IMR-90 (cell line): ENCODE measurements around the gene KCNQ2. TPM values are rescaled to one million over a fixed set of nuclear protein-coding genes. Genes with fewer than 3 reads are reported as not detected.

ENCODE experiments used
- ATAC-seq: fragments of 200-7000 bp; cut with Tn5 transposase; 2 replicates; pipeline ENCODE4 v1.9.1; 2020; ENCODE audit warnings: low read depth, mild to moderate bottlenecking, moderate library complexity
- BruUV-seq: library from RNA; stranded (reverse); fragments of 400-500 nt; replicated peaks from 2 replicates; lab custom pipeline; 2021; lab: Mats Ljungman, UMichigan
- CTCF ChIA-PET: fragments of 300-600 bp; formaldehyde crosslinking; extraction: SDS; loops from one replicate; lab custom pipeline; 2021; ENCODE audit warnings: antibody characterized with exemption; lab: Yijun Ruan, JAX
- POLR2A ChIA-PET: fragments of 300-600 bp; sonication (Branson Sonifier 250); formaldehyde crosslinking; loops from one replicate; lab custom pipeline; 2022; ENCODE audit warnings: antibody characterized with exemption; ENCODE audit not compliant: unreplicated experiment; lab: Charles Lee
- DNase-seq: peaks from one replicate; pipeline ENCODE4 v3.0.0; 2013
- H2AFZ ChIP-seq: replicated peaks from 2 replicates; pipeline ENCODE3; 2013; ENCODE audit warnings: low read length, mild to moderate bottlenecking; ENCODE audit not compliant: poor library complexity
- H2AK5ac ChIP-seq: 2 replicates; pipeline ENCODE4 v1.6.1; 2013; ENCODE audit warnings: low read depth, low read length, inconsistent platforms
- H2AK9ac ChIP-seq: replicated peaks from 2 replicates; pipeline ENCODE3; 2013; ENCODE audit warnings: mild to moderate bottlenecking, low read depth, low read length, moderate library complexity; ENCODE audit not compliant: poor library complexity
- H2BK120ac ChIP-seq: 2 replicates; pipeline ENCODE4 v1.6.1; 2013; ENCODE audit warnings: low read depth, low read length, inconsistent platforms
- H2BK15ac ChIP-seq: 3 replicates; pipeline ENCODE4 v1.6.1; 2013; ENCODE audit warnings: low read depth, low read length, inconsistent platforms
- H2BK20ac ChIP-seq: 2 replicates; pipeline ENCODE4 v1.6.1; 2013; ENCODE audit warnings: low read depth, mild to moderate bottlenecking, inconsistent platforms, low read length, moderate library complexity
- H2BK5ac ChIP-seq: 2 replicates; pipeline ENCODE4 v1.6.1; 2013; ENCODE audit warnings: mild to moderate bottlenecking, low read depth, low read length, inconsistent platforms; ENCODE audit not compliant: poor library complexity, severe bottlenecking
- H3K14ac ChIP-seq: replicated peaks from 2 replicates; pipeline ENCODE4 v1.6.1; 2013; ENCODE audit warnings: low read depth, low read length, inconsistent platforms
- H3K18ac ChIP-seq: 2 replicates; pipeline ENCODE4 v1.6.1; 2013; ENCODE audit warnings: low read depth, low read length, control low read depth
- H3K23ac ChIP-seq: 2 replicates; pipeline ENCODE4 v1.6.1; 2013; ENCODE audit warnings: low read depth, low read length, inconsistent platforms
- H3K27ac ChIP-seq: 2 replicates; pipeline ENCODE4 v1.5.1; 2013; ENCODE audit warnings: mild to moderate bottlenecking, control low read depth, low read length; ENCODE audit not compliant: insufficient read depth
- H3K27me3 ChIP-seq: 2 replicates; pipeline ENCODE4 v1.6.1; 2013; ENCODE audit warnings: low read length; ENCODE audit not compliant: control insufficient read depth, insufficient read depth
- H3K36me3 ChIP-seq: 2 replicates; pipeline ENCODE4 v1.6.1; 2013; ENCODE audit warnings: low read length, mixed read lengths; ENCODE audit not compliant: control insufficient read depth, insufficient read depth
- H3K4ac ChIP-seq: 2 replicates; pipeline ENCODE4 v1.6.1; 2013; ENCODE audit warnings: low read depth, low read length, inconsistent platforms
- H3K4me1 ChIP-seq: 2 replicates; pipeline ENCODE4 v1.6.1; 2013; ENCODE audit warnings: low read length, mixed read lengths; ENCODE audit not compliant: control insufficient read depth, insufficient read depth
- H3K4me2 ChIP-seq: 2 replicates; pipeline ENCODE4 v1.6.1; 2013; ENCODE audit warnings: low read depth, mild to moderate bottlenecking, control low read depth, low read length, moderate library complexity
- H3K4me3 ChIP-seq: 2 replicates; pipeline ENCODE4 v1.5.1; 2013; ENCODE audit warnings: low read depth, mild to moderate bottlenecking, control low read depth, low read length, moderate library complexity; ENCODE audit not compliant: insufficient read depth
- H3K56ac ChIP-seq: 2 replicates; pipeline ENCODE4 v1.6.1; 2013; ENCODE audit warnings: low read length, inconsistent platforms; ENCODE audit not compliant: insufficient read depth; ENCODE audit errors: extremely low read depth
- H3K79me1 ChIP-seq, 2 experiments: 2 replicates each; pipeline ENCODE4 v1.6.1; 2013; ENCODE audit warnings: low read length in 2 of 2, inconsistent platforms in 1 of 2, low read depth in 1 of 2
- H3K9ac ChIP-seq: 2 replicates; pipeline ENCODE4 v1.6.1; 2013; ENCODE audit warnings: low read depth, low read length, control low read depth
- H3K9me1 ChIP-seq: 2 replicates; pipeline ENCODE4 v1.6.1; 2013; ENCODE audit warnings: low read length, inconsistent platforms; ENCODE audit not compliant: insufficient read depth
- H3K9me3 ChIP-seq: 2 replicates; pipeline ENCODE4 v1.6.1; 2013; ENCODE audit warnings: low read length; ENCODE audit not compliant: control insufficient read depth, insufficient read depth
- H4K20me1 ChIP-seq: 2 replicates; pipeline ENCODE4 v1.6.1; 2013; ENCODE audit warnings: low read length, inconsistent platforms; ENCODE audit not compliant: insufficient read depth
- H4K5ac ChIP-seq: 2 replicates; pipeline ENCODE4 v1.6.1; 2013; ENCODE audit warnings: mild to moderate bottlenecking, low read depth, low read length, control low read depth
- H4K8ac ChIP-seq, 2 experiments: 2 replicates each; pipeline ENCODE4 v1.6.1; 2013; ENCODE audit warnings: low read depth in 2 of 2, low read length in 2 of 2, control low read depth in 1 of 2, inconsistent platforms in 1 of 2
- H4K91ac ChIP-seq: 2 replicates; pipeline ENCODE4 v1.6.1; 2013; ENCODE audit warnings: low read depth, low read length, inconsistent platforms; ENCODE audit not compliant: insufficient read depth
- BHLHE40 ChIP-seq: fragments of 150-350 bp; IDR thresholded peaks from 2 replicates; pipeline ENCODE4 v1.6.1; 2016; ENCODE audit warnings: mild to moderate bottlenecking, low read depth, low read length
- CHD1 ChIP-seq: IDR thresholded peaks from 2 replicates; pipeline ENCODE4 v1.6.1; 2012; ENCODE audit warnings: low read depth, low read length, improper control_type of control experiment
- MXI1 ChIP-seq: IDR thresholded peaks from 2 replicates; pipeline ENCODE4 v1.6.1; 2012; ENCODE audit warnings: low read depth, mild to moderate bottlenecking, low read length, moderate library complexity, borderline replicate concordance
- NFE2L2 ChIP-seq: fragments of 150-350 bp; IDR thresholded peaks from 2 replicates; pipeline ENCODE4 v1.6.1; 2016; ENCODE audit warnings: low read depth, mild to moderate bottlenecking, low read length
- RCOR1 ChIP-seq: IDR thresholded peaks from 2 replicates; pipeline ENCODE4 v1.6.1; 2012; ENCODE audit warnings: mild to moderate bottlenecking, low read length, improper control_type of control experiment; ENCODE audit not compliant: insufficient replicate concordance
- RFX5 ChIP-seq: IDR thresholded peaks from 2 replicates; pipeline ENCODE4 v1.8.0; 2012; ENCODE audit warnings: low read depth, mild to moderate bottlenecking, low read length, moderate library complexity
- WGBS, 2 experiments: methylation state at CpG; one replicate each; pipeline versions ENCODE4 v1.1.5 to v1.1.7; 2013; ENCODE audit warnings: missing lambda C conversion rate in 2 of 2; ENCODE audit not compliant: insufficient read length in 1 of 2; ENCODE audit errors: extremely low coverage in 2 of 2; 5-methylcytosine and 5-hydroxymethylcytosine counted together
- dilution Hi-C: fragments of 300-500 bp; cut with HindIII; formaldehyde crosslinking; loops from one replicate; pipeline ENCODE4 v1.14.3; 2018; ENCODE audit warnings: low sequenced_read_pairs; ENCODE audit not compliant: unreplicated experiment
- in situ Hi-C: fragments of 300-500 bp; cut with MboI; formaldehyde crosslinking; loops from 3 replicates; pipeline ENCODE4 v1.14.3; 2019; ENCODE audit warnings: low sequenced_read_pairs, inconsistent platforms, mixed read lengths
- intact Hi-C: fragments of 100-400 bp; cut with micrococcal nuclease; formaldehyde crosslinking; loops from 2 replicates; pipeline ENCODE4 v1.10.0; 2022
- polyA plus RNA-seq, 3 experiments: library from polyadenylated mRNA; depleted of rRNA; stranded (reverse); fragments of >200 nt; gene quantifications; 2 replicates each; pipeline ENCODE4 v1.2.3, GENCODE V29; 2012; ENCODE audit warnings: low replicate concordance in 1 of 3
- total RNA-seq: library from RNA; depleted of rRNA; stranded (reverse); fragments of >200 nt; gene quantifications from 2 replicates; pipeline ENCODE4 v1.2.3, GENCODE V29; 2012
- TF ChIP-seq, protein P1 (sequence below): fragments of 150-350 bp; IDR thresholded peaks from 2 replicates; pipeline ENCODE4 v1.6.1; 2016; ENCODE audit warnings: low read depth, mild to moderate bottlenecking, low read length, moderate library complexity, borderline replicate concordance

Gene KCNQ2
- total and polyA plus RNA-seq, 2 of the 4 experiments (the other 2 are of a cell fraction), result 0.02 TPM; not detected in 1

DNA sequence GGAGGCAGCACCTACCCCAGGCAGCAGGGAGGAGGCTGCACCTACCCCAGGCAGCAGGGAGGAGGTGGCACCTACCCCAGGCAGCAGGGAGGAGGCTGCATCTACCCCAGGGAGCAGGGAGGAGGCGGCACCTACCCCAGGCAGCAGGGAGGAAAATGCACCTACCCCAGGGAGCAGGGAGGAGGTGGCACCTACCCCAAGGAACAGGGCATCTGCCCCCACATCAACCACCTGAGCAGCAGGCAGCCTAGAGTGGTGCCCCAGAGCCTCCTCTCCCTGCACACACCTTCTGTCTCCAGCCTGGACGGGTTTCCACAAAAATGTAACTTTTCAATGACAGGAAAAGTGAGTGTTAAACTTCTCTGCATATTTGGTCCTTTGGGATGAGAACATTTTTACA lies 10.2 kb downstream of the KCNQ2 start:
- H3K4me3 ChIP-seq, result no peak overlapping the region
- H3K27ac ChIP-seq, result no peak overlapping the region
- in situ Hi-C loops, result no loop called here
- no peak overlapping the region for H2AK5ac ChIP-seq
- H3K79me1 ChIP-seq, result no peaks in the 10 kb centered on the region
- H3K23ac ChIP-seq, result no peak overlapping the region
- H4K8ac ChIP-seq, result no peak overlapping the region
- H3K4me1 ChIP-seq, result no peaks in the 10 kb centered on the region
- DNase-seq (no peak), ATAC-seq (no peak)
- WGBS, 2 experiments, result no CpG with 5 or more reads among the region's 2 CpGs
- TF ChIP-seq MXI1 (no peak), NFE2L2 (no peak), RFX5 (no peak), BHLHE40 (no peak), RCOR1 (no peak), CHD1 (no peak)
- TF ChIP-seq, protein P1, sequence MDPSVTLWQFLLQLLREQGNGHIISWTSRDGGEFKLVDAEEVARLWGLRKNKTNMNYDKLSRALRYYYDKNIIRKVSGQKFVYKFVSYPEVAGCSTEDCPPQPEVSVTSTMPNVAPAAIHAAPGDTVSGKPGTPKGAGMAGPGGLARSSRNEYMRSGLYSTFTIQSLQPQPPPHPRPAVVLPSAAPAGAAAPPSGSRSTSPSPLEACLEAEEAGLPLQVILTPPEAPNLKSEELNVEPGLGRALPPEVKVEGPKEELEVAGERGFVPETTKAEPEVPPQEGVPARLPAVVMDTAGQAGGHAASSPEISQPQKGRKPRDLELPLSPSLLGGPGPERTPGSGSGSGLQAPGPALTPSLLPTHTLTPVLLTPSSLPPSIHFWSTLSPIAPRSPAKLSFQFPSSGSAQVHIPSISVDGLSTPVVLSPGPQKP, result no peak
- no peak overlapping the region for H2BK20ac ChIP-seq
- dilution Hi-C loops, result no loop called here
- H3K4me2 ChIP-seq, result no peak overlapping the region
- H4K91ac ChIP-seq, result no peak overlapping the region
- H3K9ac ChIP-seq, result no peak overlapping the region
- no peak overlapping the region for H2BK15ac ChIP-seq
- no peaks in the 10 kb centered on the region for H3K9me3 ChIP-seq
- ChIA-PET CTCF (no interaction called here), POLR2A (no interaction called here)
- intact Hi-C loops, result no loop called here
- H3K27me3 ChIP-seq, result peaks cover 45% of the 10 kb centered on the region
- no peaks in the 10 kb centered on the region for H3K36me3 ChIP-seq
- H2AFZ ChIP-seq, result no peak overlapping the region
- H2BK120ac ChIP-seq, result no peak overlapping the region
- H3K9me1 ChIP-seq, result no peaks in the 10 kb centered on the region
- no peak overlapping the region for H2AK9ac ChIP-seq
- no peak overlapping the region for H3K14ac ChIP-seq
- H4K20me1 ChIP-seq, result no peaks in the 10 kb centered on the region
- no peak overlapping the region for H3K4ac ChIP-seq
- H3K18ac ChIP-seq, result no peak overlapping the region
- BruUV-seq, result no TSS peak
- no peak overlapping the region for H4K5ac ChIP-seq
- no peak overlapping the region for H3K56ac ChIP-seq
- no peak overlapping the region for H2BK5ac ChIP-seq
